GM12878 (cell line): ENCODE results near the gene RTN3. TPM values are rescaled to one million over a fixed set of nuclear protein-coding genes. Genes with fewer than 3 reads are reported as not detected.
A peak's percentile ranks its signal among the peaks of the same experiment; 100 is the strongest.

Experiments used
- ASH2L ChIP-seq: fragments of 300-600, 200-600 bp; sonication (generic); IDR thresholded peaks from 2 replicates; pipeline ENCODE4 v1.6.1; 2017; ENCODE audit warnings: low read depth, mild to moderate bottlenecking, borderline replicate concordance
- CTCF ChIP-seq, 3 experiments: IDR thresholded peaks in 2 of 3; conservative IDR thresholded peaks in 1 of 3; 2 replicates each; pipeline ENCODE4 v1.5.1; 2011; ENCODE audit warnings: low read depth in 3 of 3, low read length in 3 of 3, mild to moderate bottlenecking in 3 of 3, control low read depth in 2 of 3, moderate library complexity in 2 of 3, inconsistent platforms in 1 of 3, mixed read lengths in 1 of 3; ENCODE audit not compliant: control insufficient read depth in 2 of 3, insufficient read depth in 1 of 3; ENCODE audit errors: extremely low read depth in 1 of 3
- FOXM1 ChIP-seq: IDR thresholded peaks from 2 replicates; pipeline ENCODE4 v1.6.1; 2012; ENCODE audit warnings: low read depth, mild to moderate bottlenecking, inconsistent platforms, low read length, moderate library complexity
- GABPA ChIP-seq: IDR thresholded peaks from 2 replicates; pipeline ENCODE4 v1.6.1; 2014; ENCODE audit warnings: antibody characterized with exemption, low read depth, mild to moderate bottlenecking, inconsistent platforms
- NFYB ChIP-seq: IDR thresholded peaks from 2 replicates; pipeline ENCODE4 v1.6.1; 2011; ENCODE audit warnings: low read depth, mild to moderate bottlenecking, low read length, improper control_type of control experiment, moderate library complexity; ENCODE audit not compliant: insufficient read depth
- NR2F1 ChIP-seq: fragments of 450-650 bp; conservative IDR thresholded peaks from 2 replicates; pipeline ENCODE4 v1.6.1; 2017; ENCODE audit warnings: mild to moderate bottlenecking
- POU2F2 ChIP-seq: IDR thresholded peaks from 3 replicates; pipeline ENCODE4 v1.6.1; 2011; ENCODE audit warnings: low read depth, mild to moderate bottlenecking, low read length, borderline replicate concordance
- SREBF2 ChIP-seq: IDR thresholded peaks from 2 replicates; pipeline ENCODE4 v1.6.1; 2012; ENCODE audit warnings: mild to moderate bottlenecking, low read length
- YBX1 ChIP-seq: fragments of 450-650 bp; IDR thresholded peaks from 2 replicates; pipeline ENCODE4 v1.6.1; 2016; ENCODE audit warnings: antibody characterized with exemption
- ZNF207 ChIP-seq: fragments of 450-650 bp; IDR thresholded peaks from 2 replicates; pipeline ENCODE4 v1.6.1; 2014; ENCODE audit warnings: antibody characterized with exemption, mild to moderate bottlenecking, borderline replicate concordance
- ZNF592 ChIP-seq: fragments of 450-650 bp; IDR thresholded peaks from 2 replicates; pipeline ENCODE4 v1.6.1; 2017; ENCODE audit warnings: mild to moderate bottlenecking, moderate library complexity
- polyA plus RNA-seq, 11 experiments: library from polyadenylated mRNA; depleted of rRNA in 4 of 11; unstranded in 6 of 11; stranded (reverse) in 5 of 11; fragments of >200 nt; fragmentation: Nextera tagmentation in 4 of 11; fragmentation: Illumina TruSeq in 1 of 11; extraction: Ambion mirVana in 4 of 11; extraction: Trizol in 1 of 11; gene quantifications; 1 replicate in 1 of 11; 2 replicates in 10 of 11; pipeline versions ENCODE4 v1.2.1 to v1.2.3, GENCODE V29; 2011 to 2016; ENCODE audit warnings: inconsistent platforms in 2 of 11, missing spikeins in 2 of 11, low read depth in 1 of 11
- total RNA-seq, 4 experiments: library from RNA; depleted of rRNA in 3 of 4; stranded (reverse); fragments of >200 nt in 3 of 4; fragmentation: Illumina TruSeq in 1 of 4; extraction: Trizol in 1 of 4; gene quantifications; 2 replicates each; pipeline versions ENCODE4 v1.2.1 to v1.2.3, GENCODE V29; 2013 to 2021
- TF ChIP-seq, protein P1 (sequence below): IDR thresholded peaks from 2 replicates; pipeline ENCODE4 v1.6.1; 2012; ENCODE audit warnings: improper control_type of control experiment, low read depth, low read length; ENCODE audit not compliant: insufficient replicate concordance
- TF ChIP-seq, protein P2 (sequence below): fragments of 450-650 bp; formaldehyde crosslinking; IDR thresholded peaks from 2 replicates; pipeline ENCODE4 v1.4.0; 2022; ENCODE audit warnings: mild to moderate bottlenecking, moderate library complexity

RTN3 gene
- total and polyA plus RNA-seq, 10 of the 15 experiments (the other 5 are each of a cell fraction or from before 2014, with no cell fraction given), result 22.9 to 64.2 (median 47.0) TPM

DNA sequence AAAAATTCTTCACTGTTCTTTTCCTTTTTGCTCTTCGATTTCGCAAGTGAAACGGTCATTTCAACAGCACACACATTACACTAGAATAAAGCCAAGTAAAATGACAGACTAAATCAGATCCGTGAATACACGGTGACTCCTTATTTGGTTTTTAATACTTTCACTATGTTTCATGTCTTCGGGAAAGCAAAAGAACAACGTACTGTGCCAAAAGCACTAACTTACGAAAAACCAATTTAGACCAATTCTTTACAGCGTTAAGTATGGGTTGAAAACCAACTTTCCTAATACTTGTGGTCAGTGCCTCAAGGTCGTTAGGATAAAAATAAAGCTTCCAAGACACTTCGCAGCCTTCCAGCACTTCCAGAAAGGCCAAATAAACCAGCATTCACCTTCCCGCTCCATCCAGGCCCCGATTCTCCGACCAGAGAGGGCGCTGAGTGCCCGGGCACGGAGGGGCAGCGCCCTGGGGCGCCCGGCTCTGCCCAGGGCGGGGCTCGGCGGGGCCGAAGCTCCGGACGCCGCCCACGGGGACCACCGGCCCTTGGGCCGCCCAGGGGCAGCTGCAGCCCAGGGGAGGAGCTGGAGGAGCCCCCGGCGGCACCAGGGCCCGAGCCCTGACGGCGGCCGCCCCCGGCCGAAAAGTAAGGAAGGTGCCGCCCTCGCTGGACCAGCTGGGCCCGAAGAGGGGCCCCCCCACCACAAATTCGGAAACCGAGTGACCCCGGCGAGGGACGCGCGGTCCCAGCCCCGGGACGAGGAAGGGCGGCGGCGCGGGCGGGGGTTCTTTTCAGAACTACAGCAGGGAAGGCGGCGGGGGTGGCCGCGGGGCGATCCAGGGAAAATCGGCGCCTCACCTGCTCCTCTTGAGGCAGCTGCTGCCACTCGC lies 10.6 kb upstream of the RTN3 start (continued):
- TF ChIP-seq, protein P1, sequence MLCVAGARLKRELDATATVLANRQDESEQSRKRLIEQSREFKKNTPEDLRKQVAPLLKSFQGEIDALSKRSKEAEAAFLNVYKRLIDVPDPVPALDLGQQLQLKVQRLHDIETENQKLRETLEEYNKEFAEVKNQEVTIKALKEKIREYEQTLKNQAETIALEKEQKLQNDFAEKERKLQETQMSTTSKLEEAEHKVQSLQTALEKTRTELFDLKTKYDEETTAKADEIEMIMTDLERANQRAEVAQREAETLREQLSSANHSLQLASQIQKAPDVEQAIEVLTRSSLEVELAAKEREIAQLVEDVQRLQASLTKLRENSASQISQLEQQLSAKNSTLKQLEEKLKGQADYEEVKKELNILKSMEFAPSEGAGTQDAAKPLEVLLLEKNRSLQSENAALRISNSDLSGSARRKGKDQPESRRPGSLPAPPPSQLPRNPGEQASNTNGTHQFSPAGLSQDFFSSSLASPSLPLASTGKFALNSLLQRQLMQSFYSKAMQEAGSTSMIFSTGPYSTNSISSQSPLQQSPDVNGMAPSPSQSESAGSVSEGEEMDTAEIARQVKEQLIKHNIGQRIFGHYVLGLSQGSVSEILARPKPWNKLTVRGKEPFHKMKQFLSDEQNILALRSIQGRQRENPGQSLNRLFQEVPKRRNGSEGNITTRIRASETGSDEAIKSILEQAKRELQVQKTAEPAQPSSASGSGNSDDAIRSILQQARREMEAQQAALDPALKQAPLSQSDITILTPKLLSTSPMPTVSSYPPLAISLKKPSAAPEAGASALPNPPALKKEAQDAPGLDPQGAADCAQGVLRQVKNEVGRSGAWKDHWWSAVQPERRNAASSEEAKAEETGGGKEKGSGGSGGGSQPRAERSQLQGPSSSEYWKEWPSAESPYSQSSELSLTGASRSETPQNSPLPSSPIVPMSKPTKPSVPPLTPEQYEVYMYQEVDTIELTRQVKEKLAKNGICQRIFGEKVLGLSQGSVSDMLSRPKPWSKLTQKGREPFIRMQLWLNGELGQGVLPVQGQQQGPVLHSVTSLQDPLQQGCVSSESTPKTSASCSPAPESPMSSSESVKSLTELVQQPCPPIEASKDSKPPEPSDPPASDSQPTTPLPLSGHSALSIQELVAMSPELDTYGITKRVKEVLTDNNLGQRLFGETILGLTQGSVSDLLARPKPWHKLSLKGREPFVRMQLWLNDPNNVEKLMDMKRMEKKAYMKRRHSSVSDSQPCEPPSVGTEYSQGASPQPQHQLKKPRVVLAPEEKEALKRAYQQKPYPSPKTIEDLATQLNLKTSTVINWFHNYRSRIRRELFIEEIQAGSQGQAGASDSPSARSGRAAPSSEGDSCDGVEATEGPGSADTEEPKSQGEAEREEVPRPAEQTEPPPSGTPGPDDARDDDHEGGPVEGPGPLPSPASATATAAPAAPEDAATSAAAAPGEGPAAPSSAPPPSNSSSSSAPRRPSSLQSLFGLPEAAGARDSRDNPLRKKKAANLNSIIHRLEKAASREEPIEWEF, result no peak
- TF ChIP-seq ZNF592 (0 out of 2 replicates have a peak, but pooled peaks have one; percentile 51), SREBF2 (no peak), CTCF (IDR thresholded peaks at IDR 0.05 in 2 of 3, conservative IDR thresholded peaks at IDR 0.05 in 1 of 3; ENCODE audit: control insufficient read depth in 2 of 3, extremely low read depth in 1 of 3, insufficient read depth in 1 of 3, low read depth in 3 of 3, low read length in 3 of 3) (peak; percentile 35 to 66 (median 58); a peak in 5 of 6 replicates), GABPA (no peak), ASH2L (0 out of 2 replicates have a peak, but pooled peaks have one; percentile 5), NR2F1 (peak; percentile 67), FOXM1 (no peak), ZNF207 (peak; percentile 47; the same call in 1 of the 2 replicates), YBX1 (no peak), NFYB (no peak), POU2F2 (no peak)
- TF ChIP-seq, protein P2, sequence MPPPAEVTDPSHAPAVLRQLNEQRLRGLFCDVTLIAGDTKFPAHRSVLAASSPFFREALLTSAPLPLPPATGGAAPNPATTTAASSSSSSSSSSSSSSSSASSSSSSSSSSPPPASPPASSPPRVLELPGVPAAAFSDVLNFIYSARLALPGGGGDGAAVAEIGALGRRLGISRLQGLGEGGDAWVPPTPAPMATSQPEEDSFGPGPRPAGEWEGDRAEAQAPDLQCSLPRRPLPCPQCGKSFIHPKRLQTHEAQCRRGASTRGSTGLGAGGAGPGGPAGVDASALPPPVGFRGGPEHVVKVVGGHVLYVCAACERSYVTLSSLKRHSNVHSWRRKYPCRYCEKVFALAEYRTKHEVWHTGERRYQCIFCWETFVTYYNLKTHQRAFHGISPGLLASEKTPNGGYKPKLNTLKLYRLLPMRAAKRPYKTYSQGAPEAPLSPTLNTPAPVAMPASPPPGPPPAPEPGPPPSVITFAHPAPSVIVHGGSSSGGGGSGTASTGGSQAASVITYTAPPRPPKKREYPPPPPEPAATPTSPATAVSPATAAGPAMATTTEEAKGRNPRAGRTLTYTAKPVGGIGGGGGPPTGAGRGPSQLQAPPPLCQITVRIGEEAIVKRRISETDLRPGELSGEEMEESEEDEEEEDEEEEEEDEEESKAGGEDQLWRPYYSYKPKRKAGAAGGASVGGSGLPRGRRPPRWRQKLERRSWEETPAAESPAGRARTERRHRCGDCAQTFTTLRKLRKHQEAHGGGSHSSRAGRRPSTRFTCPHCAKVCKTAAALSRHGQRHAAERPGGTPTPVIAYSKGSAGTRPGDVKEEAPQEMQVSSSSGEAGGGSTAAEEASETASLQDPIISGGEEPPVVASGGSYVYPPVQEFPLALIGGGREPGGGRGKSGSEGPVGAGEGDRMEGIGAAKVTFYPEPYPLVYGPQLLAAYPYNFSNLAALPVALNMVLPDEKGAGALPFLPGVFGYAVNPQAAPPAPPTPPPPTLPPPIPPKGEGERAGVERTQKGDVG (CRISPR knock-in tag), result no peak
- TF ChIP-seq, all 136 proteins: peak for 19
